ENCODE measurements around the gene CNTN4.

GRCh38 chr3:2476996-2477395, 378.3 kb downstream of the CNTN4 start:
- no peak for TF ChIP-seq CTCF (IDR thresholded peaks at IDR 0.05; ENCODE audit: insufficient read depth, low read depth, low read length)
- TF ChIP-seq EZH2 (IDR thresholded peaks at IDR 0.05; ENCODE audit: insufficient read depth, low read length): no peak
